ENCODE data around the gene DBET.
"Not testable (repeated sequence)": the region's sequence is repeated elsewhere in the genome, so short reads cannot be mapped to it uniquely, and the experiment has no call there.

DBET gene

GRCh38 chr4:190049378-190050239 lies 14.7 kb upstream of the DBET start:
- not testable (repeated sequence) for DNase-seq (ENCODE audit: low read depth in 2 of 2, low spot score in 1 of 2)

- not testable (repeated sequence) for DNase-seq (ENCODE audit: low read depth in 2 of 2, low spot score in 1 of 2)
Observed at GRCh38 chr4:190058997-190059396, 5.3 kb upstream of the DBET start.

GRCh38 chr4:190064805-190065204 lies 503 bp downstream of the DBET start:
- not testable (repeated sequence) for DNase-seq (ENCODE audit: low read depth in 2 of 2, low spot score in 1 of 2)

- DNase-seq (ENCODE audit: low read depth in 2 of 2, low spot score in 1 of 2): not testable (repeated sequence)
Observed at GRCh38 chr4:190068351-190068750, 4.0 kb downstream of the DBET start.

GRCh38 chr4:190093052-190093451 lies 28.8 kb downstream of the DBET start:
- DNase-seq (ENCODE audit: low read depth in 2 of 2, low spot score in 1 of 2): not testable (repeated sequence)

- not testable (repeated sequence) for DNase-seq (ENCODE audit: low read depth in 2 of 2, low spot score in 1 of 2)
Observed at GRCh38 chr4:190094031-190094430, 29.7 kb downstream of the DBET start.

GRCh38 chr4:190095335-190095734 lies 31.0 kb downstream of the DBET start:
- not testable (repeated sequence) for DNase-seq (ENCODE audit: low read depth in 2 of 2, low spot score in 1 of 2)

- not testable (repeated sequence) for DNase-seq (ENCODE audit: low read depth in 2 of 2, low spot score in 1 of 2)
Observed at GRCh38 chr4:190099605-190100004, 35.3 kb downstream of the DBET start.

GRCh38 chr4:190101525-190101924 lies 37.2 kb downstream of the DBET start:
- DNase-seq (ENCODE audit: low read depth in 2 of 2, low spot score in 1 of 2): not testable (repeated sequence)

- DNase-seq (ENCODE audit: low read depth in 2 of 2, low spot score in 1 of 2): not testable (repeated sequence)
Observed at GRCh38 chr4:190106191-190106590, 41.9 kb downstream of the DBET start.

GRCh38 chr4:190106611-190107480 lies 42.5 kb downstream of the DBET start:
- DNase-seq (ENCODE audit: low read depth in 2 of 2, low spot score in 1 of 2): not testable (repeated sequence)

- not testable (repeated sequence) for DNase-seq (ENCODE audit: low read depth in 2 of 2, low spot score in 1 of 2)
Observed at GRCh38 chr4:190107766-190108485, 43.6 kb downstream of the DBET start.

GRCh38 chr4:190108756-190109155 lies 44.5 kb downstream of the DBET start:
- DNase-seq (ENCODE audit: low read depth in 2 of 2, low spot score in 1 of 2): not testable (repeated sequence)

GRCh38 chr4:190109390-190110011 lies 45.2 kb downstream of the DBET start:
- not testable (repeated sequence) for DNase-seq (ENCODE audit: low read depth in 2 of 2, low spot score in 1 of 2)

- DNase-seq (ENCODE audit: low read depth in 2 of 2, low spot score in 1 of 2): not testable (repeated sequence)
Observed at GRCh38 chr4:190110033-190110432, 45.7 kb downstream of the DBET start.

GRCh38 chr4:190110570-190111295 lies 46.4 kb downstream of the DBET start:
- DNase-seq (ENCODE audit: low read depth in 2 of 2, low spot score in 1 of 2): not testable (repeated sequence)

GRCh38 chr4:190112879-190113278 lies 48.6 kb downstream of the DBET start:
- DNase-seq (ENCODE audit: low read depth in 2 of 2, low spot score in 1 of 2): not testable (repeated sequence)

GRCh38 chr4:190114991-190115390 lies 50.7 kb downstream of the DBET start:
- not testable (repeated sequence) for DNase-seq (ENCODE audit: low read depth in 2 of 2, low spot score in 1 of 2)

All from stimulated activated CD8-positive, alpha-beta memory T cell treated with anti-CD3 and anti-CD28 coated beads, Interleukin-4, amount 100 ng/mL, for 1 hour (primary cell).